SK-MEL-5 (cell line): ENCODE results near the gene BRD1. TPM values are rescaled to one million over a fixed set of nuclear protein-coding genes. Genes with fewer than 3 reads are reported as not detected.

Experiments
- DNase-seq: peaks from one replicate; pipeline ENCODE4 v3.0.0-alpha.2; 2016; ENCODE audit warnings: low read depth, low spot score
- in situ Hi-C: cut with HindIII; loops from 2 replicates; pipeline ENCODE4 v1.10.0; 2016; ENCODE audit warnings: low sequenced_read_pairs, high pct_unique_total_duplicates, low pct_unique_long_range_greater_than_20kb
- polyA plus RNA-seq, 2 experiments: library from polyadenylated mRNA; depleted of rRNA; stranded (reverse); fragments of >200 nt; gene quantifications; 2 replicates each; pipeline ENCODE4 v1.2.3, GENCODE V29; 2015
- total RNA-seq: library from RNA; depleted of rRNA; stranded (reverse); fragments of >200 nt; shearing (Covaris generic); gene quantifications from 2 replicates; pipeline ENCODE4 v1.2.3, GENCODE V29; 2014; rRNA removed

BRD1 gene
- 16.2 and 17.5 TPM in 2 replicates for total RNA-seq
- 23.8 and 28.9 TPM in 2 replicates for polyA plus RNA-seq (2015; cell fraction: cytosol; rRNA removed)
- 68.2 and 94.1 TPM in 2 replicates for polyA plus RNA-seq (2015; cell fraction: nucleus; rRNA removed)

DNA sequence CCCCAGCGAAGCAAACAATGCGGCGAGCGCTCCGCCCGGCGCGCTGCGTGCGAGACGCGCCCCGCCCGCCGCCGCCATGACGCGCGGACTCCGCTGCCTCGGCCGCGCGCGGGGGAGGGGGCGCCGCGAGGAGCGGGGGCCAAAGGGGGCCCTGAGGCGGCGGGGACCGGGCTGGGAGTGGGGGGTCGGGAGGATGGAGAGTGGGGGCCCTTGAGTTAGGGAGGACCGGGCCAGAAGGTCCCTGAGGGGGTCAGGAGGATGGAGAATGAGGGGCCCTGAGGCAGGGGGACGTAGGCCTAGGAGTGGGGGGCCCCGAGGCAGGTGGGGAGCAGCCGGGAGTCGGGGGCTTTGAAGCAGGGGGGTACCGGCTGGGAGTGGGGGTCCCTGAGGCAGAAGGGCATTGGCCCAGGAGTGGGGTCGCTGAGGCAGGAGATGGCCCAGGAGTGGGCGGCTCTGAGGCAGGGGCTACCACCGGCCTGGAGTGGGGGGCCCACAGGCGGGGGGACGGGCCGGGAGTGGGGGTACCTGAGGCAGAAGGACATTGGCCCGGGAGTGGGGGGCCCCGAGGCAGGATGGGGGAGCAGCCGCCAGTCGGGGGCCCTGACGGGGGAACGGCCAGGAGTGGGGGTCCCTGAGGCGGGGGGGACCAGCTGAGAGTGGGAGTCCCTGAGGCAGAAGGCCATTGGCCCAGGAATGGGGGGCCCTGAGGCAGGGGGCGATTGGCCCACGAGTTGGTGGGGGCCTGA is at the start of gene BRD1:
Gene BRD1 (minus strand): TSS at position 21 of the 746 bp plus-strand sequence. CDS start 3,556 bp downstream, outside the sequence.
- peak; percentile 65 for DNase-seq
- in situ Hi-C loops = no loop called here

DNA sequence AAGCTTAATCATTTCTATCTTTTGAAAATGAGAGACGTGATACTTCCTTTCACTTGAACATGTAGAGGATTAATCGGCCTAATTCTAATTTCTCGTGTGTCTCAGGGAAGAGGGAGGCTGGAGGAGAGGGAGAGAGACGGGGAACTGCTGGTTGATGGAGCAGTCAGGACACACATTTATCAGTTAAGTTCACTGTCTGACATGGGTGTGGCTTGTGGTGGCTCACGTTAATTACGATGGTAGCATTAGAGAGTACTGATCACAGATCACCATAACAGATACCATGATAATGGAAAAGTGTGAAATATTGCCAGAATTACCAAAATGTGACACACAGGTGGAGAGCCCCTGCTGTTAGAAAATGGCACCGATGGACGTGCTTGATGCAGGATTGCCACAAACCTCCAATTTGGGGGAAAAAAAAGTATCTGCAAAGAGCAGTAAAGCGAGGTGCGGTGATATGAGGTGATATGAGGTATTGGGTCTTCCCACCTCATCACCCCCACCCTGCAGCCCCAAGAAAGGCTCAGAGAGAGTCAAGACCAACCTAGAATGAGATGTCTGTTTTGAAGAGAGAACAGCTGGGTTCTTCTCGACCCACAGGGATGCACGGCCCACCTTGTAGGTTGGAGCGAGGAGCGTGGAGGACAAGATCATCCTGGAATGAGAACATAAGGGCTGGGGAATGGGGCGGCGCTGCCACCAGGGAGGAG is 45.7 kb upstream of the BRD1 start:
- in situ Hi-C loops = no loop called here

DNA sequence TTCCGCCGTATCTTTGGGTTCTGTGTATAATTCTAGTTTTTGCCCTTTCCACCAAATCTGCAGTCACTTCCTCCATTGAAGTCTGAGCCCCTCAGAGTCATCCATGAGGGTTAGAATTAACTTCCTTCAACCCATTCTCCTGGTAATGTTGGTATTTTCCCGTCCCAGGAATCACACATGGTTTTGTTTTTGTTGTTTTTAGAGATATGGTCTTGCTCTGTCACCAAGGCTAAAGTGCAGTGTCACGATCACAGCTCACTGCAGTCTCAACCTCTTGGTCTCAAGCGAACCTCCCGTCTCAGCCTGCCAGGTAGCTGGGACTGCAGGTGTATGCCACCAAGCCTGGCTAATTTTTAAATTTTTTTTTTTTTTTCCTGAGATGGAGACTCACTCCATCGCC is 44.7 kb upstream of the BRD1 start:
- DNase-seq = no peak
- in situ Hi-C loops = no loop called here

More for the DNA sequence above, 45.7 kb upstream of the BRD1 start:
- no peak for DNase-seq

DNA sequence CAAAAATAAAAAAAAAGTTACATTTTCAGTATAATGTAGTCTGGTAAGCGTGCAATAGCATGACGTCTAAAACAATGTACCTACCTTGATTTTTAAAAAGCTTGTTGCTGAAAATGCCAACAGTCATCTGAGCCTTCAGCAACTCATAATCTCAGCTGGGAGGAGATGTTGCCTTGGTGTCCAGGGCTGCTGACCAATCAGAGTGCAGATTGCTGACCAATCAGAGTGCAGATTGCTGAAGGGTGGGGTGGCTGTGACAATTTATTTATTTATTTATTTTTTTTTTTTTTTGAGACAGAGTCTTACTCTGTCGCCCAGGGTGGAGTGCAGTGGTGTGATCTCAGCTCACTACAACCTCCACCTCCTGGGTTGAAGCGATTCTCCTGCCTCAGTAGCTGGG is 43.8 kb upstream of the BRD1 start:
- in situ Hi-C loops = no loop called here

DNA sequence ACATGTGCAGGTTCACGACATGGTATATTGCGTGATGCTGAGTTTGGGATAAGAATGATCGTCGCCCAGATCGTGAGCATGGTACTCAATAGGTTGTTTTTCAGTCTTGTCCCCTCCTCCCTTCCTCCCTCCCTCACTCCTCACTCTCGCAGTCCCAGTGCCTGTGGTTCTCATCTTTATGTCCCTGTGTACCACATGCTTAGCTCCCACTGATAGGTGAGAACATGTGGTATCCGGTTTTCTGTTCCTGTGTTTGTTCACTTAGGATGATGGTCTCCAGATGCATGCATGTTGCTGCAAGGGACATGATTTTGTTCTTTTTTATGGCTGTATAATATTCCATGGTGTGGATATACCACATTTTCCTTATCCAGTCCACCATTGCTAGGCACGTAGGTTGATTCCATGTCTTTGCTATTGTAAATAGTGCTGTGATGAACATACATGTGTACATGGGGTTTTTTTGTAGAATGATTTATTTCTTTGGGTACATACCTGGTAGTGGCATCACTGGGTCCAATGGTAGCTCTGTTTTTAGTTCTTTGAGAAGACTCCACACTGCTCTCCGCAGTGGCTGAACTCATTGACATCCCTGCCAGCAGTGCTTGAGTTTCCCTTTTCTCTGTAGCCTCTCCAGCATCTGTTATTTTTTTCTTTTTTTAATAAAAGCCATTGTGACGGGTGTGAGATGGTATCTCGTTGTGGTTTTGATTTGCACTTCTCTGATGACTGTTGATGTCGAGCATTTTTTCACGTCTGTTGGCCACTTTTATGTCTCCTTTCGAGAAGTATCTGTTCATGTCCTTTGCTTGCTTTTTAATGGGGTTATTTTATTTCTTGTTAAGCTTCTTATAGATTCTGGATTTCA is 42.4 kb upstream of the BRD1 start:
- in situ Hi-C loops = no loop called here
- no peak for DNase-seq

More for the DNA sequence above, 43.8 kb upstream of the BRD1 start:
- DNase-seq = peak; percentile 41

DNA sequence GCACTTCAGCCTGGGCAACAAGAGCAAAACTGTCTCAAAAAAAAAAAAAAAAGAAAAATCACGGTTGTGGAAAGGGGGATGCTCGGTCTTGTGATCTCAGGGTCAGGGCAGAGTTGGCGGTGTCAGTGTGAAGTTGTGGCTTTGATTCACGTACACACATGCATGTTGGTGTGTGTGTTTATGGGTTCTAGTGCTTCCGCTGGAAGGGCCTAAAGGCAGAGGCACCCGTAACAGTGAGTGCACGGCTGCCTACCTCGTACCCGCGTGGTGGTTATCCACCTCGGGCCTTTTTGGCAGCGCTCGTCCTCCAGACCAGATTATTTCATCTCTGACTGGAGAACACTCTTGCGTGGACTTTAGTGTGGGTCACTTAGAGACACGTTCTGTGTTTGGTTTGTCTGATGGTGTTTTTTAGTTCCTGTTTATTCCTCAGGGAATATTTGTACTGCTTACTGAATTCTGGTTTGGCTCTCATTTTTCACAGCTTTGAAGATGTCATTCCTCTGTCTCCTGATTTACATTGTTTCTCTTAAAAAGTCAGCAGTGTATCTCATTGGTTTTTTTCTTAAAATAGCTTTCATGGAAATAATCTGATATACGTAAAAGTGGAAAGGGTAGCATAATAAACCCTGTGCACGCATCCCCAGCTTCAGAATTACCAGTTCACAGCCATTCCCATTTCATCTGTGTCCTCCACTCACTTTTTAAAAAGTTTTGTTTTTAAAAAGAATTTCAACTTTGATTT is 41.6 kb upstream of the BRD1 start:
- in situ Hi-C loops = no loop called here
- DNase-seq = no peak

DNA sequence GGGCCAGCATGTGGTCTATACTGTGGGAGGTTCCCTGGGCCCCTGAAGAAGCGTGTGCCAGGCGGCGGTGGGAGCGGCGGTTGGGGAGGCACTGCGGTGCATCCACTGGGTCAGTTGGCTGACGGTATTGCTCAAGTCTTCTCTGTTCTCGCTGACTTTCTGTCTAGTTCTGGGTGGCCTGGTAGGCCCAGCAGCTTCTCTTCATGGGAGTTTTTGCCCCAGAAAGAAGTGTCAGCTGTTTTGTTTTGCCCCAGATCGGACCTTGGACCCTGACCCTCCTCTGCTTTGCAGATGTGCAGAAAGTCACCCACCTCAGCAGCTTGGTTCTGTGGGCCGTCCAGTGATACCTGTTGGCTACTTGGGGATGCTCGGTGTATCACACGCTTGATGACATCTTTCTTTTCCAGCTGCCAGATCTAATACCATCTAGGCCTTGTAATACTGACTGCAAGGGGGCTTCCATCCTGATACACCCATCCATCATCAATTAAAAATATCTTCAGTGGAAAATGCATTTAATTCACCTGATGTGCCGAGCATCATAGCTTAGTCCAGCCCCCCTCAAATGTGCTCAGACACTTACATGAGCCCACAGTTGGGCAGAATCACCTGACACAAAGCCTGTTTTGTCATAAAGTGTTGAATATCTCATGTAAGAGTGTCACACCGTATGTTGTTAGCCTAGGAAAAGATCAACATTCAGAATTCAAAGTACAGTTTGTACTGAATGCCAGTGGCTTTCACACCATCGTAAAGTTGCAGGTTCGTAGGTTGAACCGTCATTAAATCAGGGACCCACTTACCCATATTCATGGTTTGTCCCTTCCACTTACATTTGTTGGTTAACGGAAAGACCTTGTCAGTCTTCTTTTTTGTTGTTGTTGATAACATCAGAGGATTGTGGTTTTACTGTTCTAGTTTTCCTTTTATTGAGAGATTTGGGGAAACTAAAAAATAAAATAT is 39.9 kb upstream of the BRD1 start:
- in situ Hi-C loops = no loop called here
- no peak for DNase-seq

DNA sequence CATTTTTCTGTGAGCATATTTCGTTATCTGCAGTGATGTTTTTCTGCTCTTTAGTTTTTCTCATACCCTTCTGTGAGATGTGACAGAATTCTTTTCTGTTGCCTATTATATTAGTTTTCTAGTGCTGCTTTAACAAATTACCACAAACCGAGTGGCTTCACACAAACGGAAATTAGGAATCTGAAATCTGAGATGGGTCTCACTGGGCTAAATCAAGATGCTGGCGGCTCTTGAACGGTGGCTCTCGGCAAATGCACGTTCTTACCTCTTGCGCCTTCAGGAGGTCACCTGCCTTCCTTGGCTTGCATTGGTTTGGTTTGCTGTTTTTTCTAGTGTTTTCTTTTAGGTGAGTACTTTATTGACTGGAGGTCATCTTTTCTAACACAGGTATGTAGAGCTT is 39.0 kb upstream of the BRD1 start:
- in situ Hi-C loops = no loop called here
- DNase-seq = no peak

DNA sequence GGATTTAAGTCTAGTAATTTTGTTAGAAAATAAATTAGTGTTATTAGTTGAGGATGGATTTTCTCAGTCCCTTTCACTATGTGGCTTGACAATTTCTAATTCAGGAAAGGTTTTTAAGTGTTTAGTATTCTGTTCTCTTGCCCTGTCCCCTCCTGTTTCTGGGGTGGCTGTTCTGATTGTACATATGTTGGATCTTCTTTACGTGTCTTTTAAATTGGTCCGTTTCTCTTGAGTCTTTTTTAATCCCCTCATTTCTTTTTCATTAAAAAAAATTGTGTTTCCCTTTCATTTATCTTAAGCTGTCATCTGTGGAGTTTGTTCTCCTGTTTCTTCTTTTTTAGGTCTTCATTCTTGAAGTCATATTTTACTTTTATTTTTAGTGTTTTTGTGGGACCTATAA is 38.5 kb upstream of the BRD1 start:
- DNase-seq = no peak
- in situ Hi-C loops = no loop called here

DNA sequence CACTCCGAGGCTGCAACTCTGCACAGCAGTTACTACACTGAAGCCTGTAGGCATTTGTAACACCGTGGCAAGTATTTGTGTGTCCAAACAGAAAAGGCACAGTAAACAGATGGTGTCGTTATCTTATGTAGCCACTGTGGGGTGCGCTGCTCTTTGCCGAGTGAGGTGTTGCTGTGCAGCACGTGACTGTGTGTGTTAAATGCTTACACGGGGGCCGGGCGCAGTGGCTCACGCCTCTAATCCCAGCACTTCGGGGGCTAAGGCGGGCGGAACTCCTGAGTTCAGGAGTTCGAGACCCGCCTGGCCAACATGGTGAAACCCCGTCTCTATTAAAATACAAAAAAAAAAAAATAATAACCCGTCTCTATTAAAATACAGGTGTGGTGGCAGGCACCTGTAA is 37.5 kb upstream of the BRD1 start:
- in situ Hi-C loops = no loop called here
- no peak for DNase-seq

DNA sequence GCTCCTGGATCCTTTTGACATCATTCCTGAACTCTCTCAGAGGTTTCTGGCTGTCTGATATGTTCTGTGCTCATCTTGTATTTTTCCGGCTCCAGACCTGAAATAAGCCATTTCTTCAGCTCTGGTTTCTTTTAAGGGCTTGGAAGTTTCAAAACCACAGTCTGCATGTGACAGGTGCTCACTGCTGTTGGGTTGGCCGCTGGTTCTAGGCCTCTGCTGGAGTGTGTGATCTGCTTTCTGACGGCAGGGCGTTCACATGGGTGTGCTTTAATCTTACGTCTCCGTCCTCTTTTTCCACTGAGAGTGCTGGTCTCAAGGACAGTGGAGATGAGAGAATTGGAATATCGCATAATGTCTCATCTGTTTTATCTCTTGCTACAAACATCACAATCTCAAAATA is 36.3 kb upstream of the BRD1 start:
- in situ Hi-C loops = no loop called here
- no peak for DNase-seq

DNA sequence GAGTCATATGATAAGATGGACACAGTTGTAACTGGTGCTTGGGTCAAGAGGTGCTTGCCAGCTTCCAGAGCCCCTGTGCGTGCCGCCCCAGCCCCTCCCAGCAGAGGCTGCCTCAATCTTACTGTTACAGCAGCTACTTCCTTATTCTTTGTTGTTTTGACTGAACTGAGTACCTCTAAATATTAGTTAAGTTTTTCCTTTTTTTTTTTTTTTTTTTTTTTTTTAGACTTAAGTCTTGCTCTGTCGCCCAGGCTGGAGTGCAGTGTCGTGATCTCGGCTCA is 34.8 kb upstream of the BRD1 start:
- in situ Hi-C loops = no loop called here
- DNase-seq = no peak

DNA sequence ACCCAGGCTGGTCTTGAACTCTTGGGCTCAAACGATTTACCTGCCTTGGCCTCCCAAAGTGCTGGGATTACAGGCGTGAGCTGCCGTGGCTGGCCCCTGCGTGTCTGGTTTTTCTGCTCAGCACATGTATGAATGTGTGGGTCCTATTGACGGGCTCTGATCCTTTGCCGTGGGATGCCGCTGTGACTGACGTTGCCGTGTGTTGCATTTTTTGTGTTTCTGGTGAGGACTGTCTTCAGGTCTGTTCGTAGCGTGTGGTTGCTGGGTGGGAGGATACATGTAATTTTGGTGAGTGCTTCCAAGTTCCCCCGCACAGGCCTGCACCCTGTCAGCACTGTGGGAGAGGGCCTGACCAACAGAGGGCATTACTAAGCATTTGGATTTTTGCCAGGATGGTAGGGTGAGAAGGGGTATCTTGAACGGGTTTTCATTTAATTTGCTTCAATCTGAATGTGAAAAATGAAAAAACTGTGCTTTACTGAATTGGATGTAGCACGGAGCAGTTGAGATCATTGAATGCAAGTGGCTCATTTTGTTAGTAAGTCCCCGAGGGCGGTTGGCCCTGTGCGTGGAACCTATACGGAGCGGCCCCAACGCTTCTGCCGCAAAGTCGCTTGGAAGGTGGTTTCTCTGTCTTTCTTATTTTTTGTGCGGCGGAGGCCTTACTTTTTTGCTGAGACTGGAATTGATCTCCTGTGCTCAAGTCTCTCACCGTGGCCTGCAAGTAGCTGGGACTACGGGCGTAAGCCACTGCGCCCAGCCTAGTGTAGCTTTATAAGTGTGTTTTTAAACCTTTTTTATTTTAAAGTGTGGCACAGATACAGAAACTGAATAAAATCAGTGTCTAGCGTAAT is 34.2 kb upstream of the BRD1 start:
- in situ Hi-C loops = no loop called here
- DNase-seq = no peak

DNA sequence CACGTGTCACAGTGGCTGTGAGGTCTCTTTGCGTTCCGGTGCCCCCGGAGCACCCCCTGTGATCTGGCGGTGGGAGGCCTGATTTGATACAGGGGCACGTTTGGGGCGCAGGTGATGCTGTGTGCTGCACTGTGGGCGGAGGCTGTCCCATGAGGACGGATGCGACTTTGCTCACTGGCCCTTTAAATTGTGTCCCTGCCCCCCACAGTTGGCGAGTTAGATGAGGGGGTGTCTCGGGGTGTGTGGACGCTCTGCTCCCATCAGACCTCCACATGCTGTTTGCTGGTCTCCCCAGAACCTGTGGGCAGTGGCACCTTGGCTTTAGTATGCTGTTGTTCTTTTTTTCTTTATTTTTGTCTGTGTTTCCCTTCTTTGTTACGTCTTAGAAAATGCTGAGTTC is 31.2 kb upstream of the BRD1 start:
- no peak for DNase-seq
- in situ Hi-C loops = no loop called here

DNA sequence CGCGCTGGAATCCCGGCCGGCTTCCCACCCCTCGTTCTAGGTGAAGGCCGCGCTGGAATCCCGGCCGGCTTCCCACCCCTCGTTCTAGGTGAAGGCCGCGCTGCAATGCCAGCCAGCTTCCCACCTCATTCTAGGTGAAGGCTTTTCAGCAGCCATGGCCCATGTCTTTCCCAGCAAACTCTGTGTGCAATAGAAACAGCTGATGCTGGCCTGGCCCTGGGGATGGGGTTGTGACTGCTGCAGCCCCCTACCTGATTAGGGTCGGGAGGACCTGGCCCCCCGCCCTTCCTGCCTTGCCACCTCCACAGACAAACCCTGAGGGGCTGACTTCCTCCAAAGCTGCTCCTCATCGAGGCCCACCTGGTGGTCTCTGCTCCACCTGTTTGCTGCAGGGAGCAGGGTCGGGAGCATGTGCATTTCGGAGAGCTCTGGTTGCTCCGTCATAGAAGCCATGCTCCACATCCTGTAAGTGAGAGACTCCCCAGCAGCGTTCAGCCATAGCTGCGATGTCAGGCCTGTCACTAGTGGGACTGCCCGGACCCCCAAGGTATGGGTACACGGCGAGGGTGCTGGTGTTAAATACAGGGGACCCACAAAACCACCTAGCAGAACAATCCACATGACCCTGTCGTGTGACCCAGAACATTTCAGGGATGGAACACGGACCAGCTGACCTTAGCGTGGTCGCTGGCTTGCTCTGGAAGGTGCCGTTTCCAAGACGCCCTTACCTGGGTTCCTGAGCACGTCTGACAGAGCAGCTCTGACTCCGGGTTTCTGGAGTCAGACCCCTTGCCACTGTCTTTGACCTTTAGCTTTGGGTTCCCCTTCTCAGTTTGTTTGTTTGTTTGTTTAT is 29.3 kb upstream of the BRD1 start:
- no peak for DNase-seq
- in situ Hi-C loops = no loop called here
